ENCODE results near the gene CDH4. TPM values are rescaled to one million over a fixed set of nuclear protein-coding genes. Genes with fewer than 3 reads are reported as not detected.

Gene CDH4
- total and polyA plus RNA-seq, 9 of the 15 experiments (the other 6 are each of a cell fraction or from before 2014, with no cell fraction given), result 0.04 TPM; not detected in 8

DNA sequence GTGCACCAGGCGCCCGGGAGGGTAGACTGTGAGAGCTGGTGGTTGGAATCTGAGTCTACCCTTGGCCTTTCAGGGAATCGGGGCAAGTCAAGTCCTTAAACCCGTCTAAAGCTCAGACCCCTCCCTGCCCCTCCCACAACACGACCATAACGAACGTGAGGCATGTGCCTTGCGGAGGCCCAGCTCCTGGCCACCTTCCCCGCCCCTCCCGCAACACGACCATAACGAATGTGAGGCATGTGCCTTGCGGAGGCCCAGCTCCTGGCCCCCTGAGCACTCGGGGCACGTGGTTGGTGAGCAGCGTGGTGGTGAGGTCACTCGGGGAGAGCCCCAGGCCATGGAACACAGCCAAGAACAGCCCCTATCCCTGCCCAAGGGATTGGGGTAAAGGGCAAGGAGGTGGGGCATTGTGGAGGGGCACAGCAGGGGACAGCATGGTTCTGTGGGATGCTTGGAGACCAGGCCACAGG is 681.5 kb downstream of the CDH4 start:
- peaks cover 5 to 64% of the 10 kb centered on the region in 2 experiments for H3K27me3 ChIP-seq (ENCODE audit: control insufficient read depth in 2 of 2, insufficient read depth in 2 of 2, low read length in 2 of 2)
- H3K4me2 ChIP-seq (ENCODE audit: insufficient read depth, low read length), result no peak overlapping the region
- no peaks in the 10 kb centered on the region; the same call in 1 of the 2 replicates for H3K9me3 ChIP-seq (replicated peaks; ENCODE audit: control insufficient read depth, insufficient read depth, low read depth, low read length)
- peaks cover 0 to 19% of the 10 kb centered on the region in 2 experiments; a peak in 2 of 5 replicates for H3K4me1 ChIP-seq (replicated peaks in 1 of 2; ENCODE audit: control insufficient read depth in 2 of 2, insufficient read depth in 2 of 2, low read length in 2 of 2)
- ChIA-PET CTCF (ENCODE audit: low intra/inter-chr PET ratio) (no interaction called here), POLR2A (no interaction called here)
- FAIRE-seq (no peak), DNase-seq (ENCODE audit: extremely low read depth in 1 of 4, low spot score in 3 of 4) (no peak), ATAC-seq (no peak)
- no peak overlapping the region for H2AFZ ChIP-seq (ENCODE audit: low read depth, low read length)
- intact Hi-C loops (cut with micrococcal nuclease), result no loop called here
- H3K9me1 ChIP-seq (ENCODE audit: control insufficient read depth, insufficient read depth, low read length), result no peaks in the 10 kb centered on the region
- BruUV-seq (replicated peaks), result no TSS peak
- in situ Hi-C loops (cut with MboI), result no loop called here
- peaks cover 5% of the 10 kb centered on the region for H4K20me1 ChIP-seq (replicated peaks; ENCODE audit: control insufficient read depth, insufficient read depth, low read length)
- 3% methylated on average over 15 of the region's 17 CpGs for WGBS (ENCODE audit: insufficient coverage, low coverage, missing lambda C conversion rate)
- TF ChIP-seq, protein P1, sequence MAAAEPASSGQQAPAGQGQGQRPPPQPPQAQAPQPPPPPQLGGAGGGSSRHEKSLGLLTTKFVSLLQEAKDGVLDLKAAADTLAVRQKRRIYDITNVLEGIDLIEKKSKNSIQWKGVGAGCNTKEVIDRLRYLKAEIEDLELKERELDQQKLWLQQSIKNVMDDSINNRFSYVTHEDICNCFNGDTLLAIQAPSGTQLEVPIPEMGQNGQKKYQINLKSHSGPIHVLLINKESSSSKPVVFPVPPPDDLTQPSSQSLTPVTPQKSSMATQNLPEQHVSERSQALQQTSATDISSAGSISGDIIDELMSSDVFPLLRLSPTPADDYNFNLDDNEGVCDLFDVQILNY (CRISPR knock-in tag; IDR thresholded peaks at IDR 0.05), result no peak
- TF ChIP-seq PHF20 (IDR thresholded peaks at IDR 0.05; ENCODE audit: partially characterized antibody) (no peak), ADNP (tag; IDR thresholded peaks at IDR 0.05) (no peak), XRCC3 (IDR thresholded peaks at IDR 0.05) (no peak), KAT8 (IDR thresholded peaks at IDR 0.05; ENCODE audit: low read depth) (no peak), NR2C2 (CRISPR knock-in tag; IDR thresholded peaks at IDR 0.05) (no peak), NR2C2 (tag; IDR thresholded peaks at IDR 0.05) (no peak), ZC3H8 (IDR thresholded peaks at IDR 0.05) (no peak), ZNF445 (CRISPR knock-in tag; IDR thresholded peaks at IDR 0.05; ENCODE audit: low read depth) (no peak), ETS2 (tag; IDR thresholded peaks at IDR 0.05; ENCODE audit: borderline replicate concordance, poor library complexity, severe bottlenecking) (no peak), RHOXF2B (CRISPR knock-in tag; conservative IDR thresholded peaks at IDR 0.05) (no peak), HNRNPLL (IDR thresholded peaks at IDR 0.05; ENCODE audit: low read depth, low read length, poor library complexity, severe bottlenecking) (no peak), CBFA2T3 (IDR thresholded peaks at IDR 0.05) (no peak), ZNF79 (CRISPR knock-in tag; IDR thresholded peaks at IDR 0.05; ENCODE audit: low read depth) (no peak), ZNF174 (CRISPR knock-in tag; IDR thresholded peaks at IDR 0.05) (no peak), ELF4 (CRISPR knock-in tag; IDR thresholded peaks at IDR 0.05) (no peak)
- H3K79me2 ChIP-seq (ENCODE audit: control insufficient read depth, insufficient read depth, low read length), result no peaks in the 10 kb centered on the region
- H3K27ac ChIP-seq (ENCODE audit: extremely low read depth, low read depth, low read length), result no peak overlapping the region
- no peak overlapping the region for H3K9ac ChIP-seq (ENCODE audit: insufficient read depth in 1 of 2, low read depth in 2 of 2, low read length in 2 of 2)
- no peak overlapping the region for H3K4me3 ChIP-seq
- no peaks in the 10 kb centered on the region for H3K36me3 ChIP-seq (ENCODE audit: control insufficient read depth, insufficient read depth, low read length)
